Lung (tissue), 12 donors: Measurements from ENCODE around the gene NTM. TPM values are rescaled to one million over a fixed set of nuclear protein-coding genes. Genes with fewer than 3 reads are reported as not detected.
A peak's percentile ranks its signal among the peaks of the same experiment; 100 is the strongest.

Experiments
- ATAC-seq: fragments of 200-7000 bp; cut with Tn5 transposase; one replicate; pipeline ENCODE4 v1.9.1; 2020; ENCODE audit warnings: moderate number of reproducible peaks; ENCODE audit not compliant: insufficient read depth, low FRiP score
- DNase-seq, 3 donors: peaks; one replicate each; pipeline ENCODE4 v3.0.0-alpha.2; 2013 to 2017
- H3K27ac ChIP-seq, 2 donors: one replicate each; pipeline ENCODE4 v1.5.1; 2013; ENCODE audit warnings: mild to moderate bottlenecking in 2 of 2, moderate library complexity in 2 of 2, control low read depth in 1 of 2, inconsistent platforms in 1 of 2, low read depth in 1 of 2, low read length in 1 of 2
- H3K27me3 ChIP-seq, 3 donors: one replicate each; pipeline ENCODE4 v1.5.1; 2013; ENCODE audit warnings: low read length in 2 of 3; ENCODE audit not compliant: control insufficient read depth in 3 of 3, insufficient read depth in 3 of 3
- H3K36me3 ChIP-seq, 4 donors: one replicate each; pipeline ENCODE4 v1.5.1; 2013; ENCODE audit warnings: low read length in 4 of 4, mild to moderate bottlenecking in 1 of 4, moderate library complexity in 1 of 4; ENCODE audit not compliant: control insufficient read depth in 4 of 4, insufficient read depth in 4 of 4
- H3K4me1 ChIP-seq, 5 donors: one replicate each; pipeline ENCODE4 v1.5.1; 2013; ENCODE audit warnings: low read length in 5 of 5, mild to moderate bottlenecking in 2 of 5, moderate library complexity in 1 of 5; ENCODE audit not compliant: control insufficient read depth in 5 of 5, insufficient read depth in 5 of 5
- H3K4me3 ChIP-seq: one replicate; pipeline ENCODE4 v1.5.1; 2013; ENCODE audit warnings: mild to moderate bottlenecking, control low read depth, moderate library complexity
- H3K9ac ChIP-seq, 2 donors: one replicate each; pipeline ENCODE4 v1.5.1; 2013; ENCODE audit warnings: low read length in 2 of 2, control low read depth in 1 of 2; ENCODE audit not compliant: insufficient read depth in 1 of 2
- H3K9me3 ChIP-seq, 4 donors: one replicate each; pipeline ENCODE4 v1.5.1; 2013; ENCODE audit warnings: low read length in 3 of 4, mild to moderate bottlenecking in 1 of 4, moderate library complexity in 1 of 4; ENCODE audit not compliant: control insufficient read depth in 4 of 4, insufficient read depth in 3 of 4
- WGBS, 2 donors: extraction: QIAGEN DNeasy Blood & Tissue Kit; methylation state at CpG; one replicate each; pipeline ENCODE4 v1.1.7; 2013; 5-methylcytosine and 5-hydroxymethylcytosine counted together
- polyA plus RNA-seq, 2 donors: library from polyadenylated mRNA; stranded (reverse); fragments of 200-250 nt; gene quantifications; one replicate each; pipeline ENCODE4 v1.2.1, GENCODE V29; 2013
- total RNA-seq, 2 donors: library from RNA; depleted of rRNA in 1 of 2; stranded (reverse); fragments of >200 nt in 1 of 2; gene quantifications; one replicate each; pipeline ENCODE4 v1.2.1, GENCODE V29; 2014 to 2021
- TF ChIP-seq, protein P1 (sequence below): IDR thresholded peaks from 2 replicates; pipeline ENCODE4 v1.5.1; 2012; ENCODE audit warnings: mild to moderate bottlenecking; ENCODE audit errors: control extremely low read depth, extremely low read depth
- donor health status: control.
- donor health status: control.
- donor health status: Bipolar disorder and iron deficiency.
- donor health status: healthy.
- donor health status: DM: yes; HTN: yes; CAD: no.

NTM gene
- total and polyA plus RNA-seq, 4 donors = 0.39 to 30.9 (median 7.2) TPM

DNA sequence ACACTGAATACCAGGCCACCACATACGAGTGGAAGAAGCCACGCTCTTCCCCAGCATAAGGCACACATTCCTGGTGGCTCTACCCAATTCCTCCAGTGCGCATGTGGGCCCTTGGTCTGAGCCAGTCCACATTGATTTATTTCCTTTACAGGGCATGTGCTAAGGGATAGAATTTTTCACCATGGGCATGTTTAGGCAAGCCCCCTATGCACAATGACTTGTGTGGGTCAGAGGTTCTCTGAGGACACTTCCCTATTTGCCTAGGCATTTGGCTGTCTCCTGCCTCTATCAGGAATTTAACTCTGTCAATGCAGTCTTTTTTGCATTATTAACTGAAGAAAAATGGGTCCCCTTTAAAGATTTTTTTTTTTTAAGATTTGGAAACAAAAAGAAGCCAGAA lies 718.1 kb downstream of the NTM start:
- H3K27ac ChIP-seq = no peak overlapping the region
- no peaks in the 10 kb centered on the region for H3K27me3 ChIP-seq
- no peak overlapping the region for H3K9ac ChIP-seq
- no peak for ATAC-seq
- H3K36me3 ChIP-seq = no peaks in the 10 kb centered on the region
- peaks cover 0 to 23% (median 9%) of the 10 kb centered on the region in 4 donors for H3K9me3 ChIP-seq
- no peak overlapping the region for H3K4me3 ChIP-seq
- TF ChIP-seq, protein P1, sequence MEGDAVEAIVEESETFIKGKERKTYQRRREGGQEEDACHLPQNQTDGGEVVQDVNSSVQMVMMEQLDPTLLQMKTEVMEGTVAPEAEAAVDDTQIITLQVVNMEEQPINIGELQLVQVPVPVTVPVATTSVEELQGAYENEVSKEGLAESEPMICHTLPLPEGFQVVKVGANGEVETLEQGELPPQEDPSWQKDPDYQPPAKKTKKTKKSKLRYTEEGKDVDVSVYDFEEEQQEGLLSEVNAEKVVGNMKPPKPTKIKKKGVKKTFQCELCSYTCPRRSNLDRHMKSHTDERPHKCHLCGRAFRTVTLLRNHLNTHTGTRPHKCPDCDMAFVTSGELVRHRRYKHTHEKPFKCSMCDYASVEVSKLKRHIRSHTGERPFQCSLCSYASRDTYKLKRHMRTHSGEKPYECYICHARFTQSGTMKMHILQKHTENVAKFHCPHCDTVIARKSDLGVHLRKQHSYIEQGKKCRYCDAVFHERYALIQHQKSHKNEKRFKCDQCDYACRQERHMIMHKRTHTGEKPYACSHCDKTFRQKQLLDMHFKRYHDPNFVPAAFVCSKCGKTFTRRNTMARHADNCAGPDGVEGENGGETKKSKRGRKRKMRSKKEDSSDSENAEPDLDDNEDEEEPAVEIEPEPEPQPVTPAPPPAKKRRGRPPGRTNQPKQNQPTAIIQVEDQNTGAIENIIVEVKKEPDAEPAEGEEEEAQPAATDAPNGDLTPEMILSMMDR = no peak
- 91 to 98% methylated on average over 3 of the region's 3 CpGs for WGBS, 2 donors
- DNase-seq = no peak
- H3K4me1 ChIP-seq = no peaks in the 10 kb centered on the region

- no peak for ATAC-seq
- 57 to 67% methylated on average over 7 of the region's 7 CpGs for WGBS, 2 donors
Observed at GRCh38 chr11:132093536-132094259, 723.3 kb downstream of the NTM start.

GRCh38 chr11:132094598-132094997 lies 724.2 kb downstream of the NTM start:
- DNase-seq (peak in 2 of 3 donors; percentile 34 to 49), ATAC-seq (no peak)
- Histone ChIP-seq H3K9ac (no peak overlapping the region), H3K36me3 (no peaks in the 10 kb centered on the region), H3K4me1 (peaks cover 0 to 1% (median 0%) of the 10 kb centered on the region in 5 donors), H3K9me3 (peaks cover 0 to 1% (median 0%) of the 10 kb centered on the region in 4 donors), H3K4me3 (no peak overlapping the region), H3K27me3 (no peaks in the 10 kb centered on the region), H3K27ac (no peak overlapping the region)
- 50 to 85% methylated on average over 1 of the region's 1 CpG for WGBS, 2 donors
- TF ChIP-seq, protein P1 = no peak

More at GRCh38 chr11:132093536-132094259, 723.3 kb downstream of the NTM start:
- H3K27me3 ChIP-seq = no peaks in the 10 kb centered on the region
- no peak overlapping the region for H3K9ac ChIP-seq
- DNase-seq = no peak
- no peaks in the 10 kb centered on the region for H3K36me3 ChIP-seq
- H3K27ac ChIP-seq = no peak overlapping the region
- TF ChIP-seq, protein P1 = no peak
- no peak overlapping the region for H3K4me3 ChIP-seq
- peaks cover 0 to 3% (median 0%) of the 10 kb centered on the region in 4 donors for H3K9me3 ChIP-seq
- peaks cover 0 to 1% (median 0%) of the 10 kb centered on the region in 5 donors for H3K4me1 ChIP-seq
